ENCODE measurements around the gene AGAP1.

Gene AGAP1

GRCh38 chr2:235677937-235678336 lies 184.1 kb downstream of the AGAP1 start:
- DNase-seq (ENCODE audit: low read depth in 1 of 2, low spot score in 1 of 2): no peak

- no peak for DNase-seq (ENCODE audit: low read depth in 1 of 2, low spot score in 1 of 2)
Observed at GRCh38 chr2:235678712-235679111, 184.9 kb downstream of the AGAP1 start.

- DNase-seq (ENCODE audit: low read depth in 1 of 2, low spot score in 1 of 2): no peak
Observed at GRCh38 chr2:235679471-235679870, 185.6 kb downstream of the AGAP1 start.

GRCh38 chr2:235685024-235685721 lies 191.3 kb downstream of the AGAP1 start:
- no peak for DNase-seq (ENCODE audit: low read depth in 1 of 2, low spot score in 1 of 2)

GRCh38 chr2:235688511-235689426 lies 194.9 kb downstream of the AGAP1 start:
- DNase-seq (ENCODE audit: low read depth in 1 of 2, low spot score in 1 of 2): no peak

- DNase-seq (ENCODE audit: low read depth in 1 of 2, low spot score in 1 of 2): no peak
Observed at GRCh38 chr2:235689427-235689853, 195.6 kb downstream of the AGAP1 start.

GRCh38 chr2:235690082-235690808 lies 196.4 kb downstream of the AGAP1 start:
- DNase-seq (ENCODE audit: low read depth in 1 of 2, low spot score in 1 of 2): no peak

GRCh38 chr2:235690809-235691450 lies 197.1 kb downstream of the AGAP1 start:
- DNase-seq (ENCODE audit: low read depth in 1 of 2, low spot score in 1 of 2): no peak

- no peak for DNase-seq (ENCODE audit: low read depth in 1 of 2, low spot score in 1 of 2)
Observed at GRCh38 chr2:235692076-235692475, 198.2 kb downstream of the AGAP1 start.

GRCh38 chr2:235692671-235693171 lies 198.9 kb downstream of the AGAP1 start:
- DNase-seq (ENCODE audit: low read depth in 1 of 2, low spot score in 1 of 2): no peak

- DNase-seq (ENCODE audit: low read depth in 1 of 2, low spot score in 1 of 2): no peak
Observed at GRCh38 chr2:235693279-235693678, 199.4 kb downstream of the AGAP1 start.

- DNase-seq (ENCODE audit: low read depth in 1 of 2, low spot score in 1 of 2): no peak
Observed at GRCh38 chr2:235694721-235695601, 201.1 kb downstream of the AGAP1 start.

GRCh38 chr2:235695602-235695895 lies 201.7 kb downstream of the AGAP1 start:
- no peak for DNase-seq (ENCODE audit: low read depth in 1 of 2, low spot score in 1 of 2)

GRCh38 chr2:235697041-235697440 lies 203.2 kb downstream of the AGAP1 start:
- DNase-seq (ENCODE audit: low read depth in 1 of 2, low spot score in 1 of 2): no peak

GRCh38 chr2:235698028-235698427 lies 204.2 kb downstream of the AGAP1 start:
- no peak for DNase-seq (ENCODE audit: low read depth in 1 of 2, low spot score in 1 of 2)

- no peak for DNase-seq (ENCODE audit: low read depth in 1 of 2, low spot score in 1 of 2)
Observed at GRCh38 chr2:235698491-235698890, 204.6 kb downstream of the AGAP1 start.

GRCh38 chr2:235699576-235699975 lies 205.7 kb downstream of the AGAP1 start:
- DNase-seq (ENCODE audit: low read depth in 1 of 2, low spot score in 1 of 2): no peak

- no peak for DNase-seq (ENCODE audit: low read depth in 1 of 2, low spot score in 1 of 2)
Observed at GRCh38 chr2:235701206-235701981, 207.6 kb downstream of the AGAP1 start.

- no peak for DNase-seq (ENCODE audit: low read depth in 1 of 2, low spot score in 1 of 2)
Observed at GRCh38 chr2:235702186-235702585, 208.3 kb downstream of the AGAP1 start.
